D721Med (cell line): Measurements from ENCODE around the gene PCBP3.

ENCODE experiments used
- DNase-seq: peaks from one replicate; pipeline ENCODE4 v3.0.0; 2011; ENCODE audit warnings: low spot score; ENCODE audit not compliant: insufficient read length
- FAIRE-seq: peaks from 2 replicates; lab custom pipeline; 2011; peaks lifted over from hg19 to GRCh38; lab: Jason Lieb, UNC
- CTCF ChIP-seq: IDR thresholded peaks from 2 replicates; pipeline ENCODE4 v1.5.1; 2012; ENCODE audit warnings: mild to moderate bottlenecking, control low read depth; ENCODE audit not compliant: insufficient read depth; ENCODE audit errors: missing control alignments

PCBP3 gene

GRCh38 chr21:45724994-45725843, 81.7 kb downstream of the PCBP3 start:
- no peak for TF ChIP-seq CTCF
- no peak for FAIRE-seq

GRCh38 chr21:45725844-45726200, 82.3 kb downstream of the PCBP3 start:
- FAIRE-seq, result no peak
- TF ChIP-seq CTCF, result no peak
- no peak for DNase-seq

More at GRCh38 chr21:45724994-45725843, 81.7 kb downstream of the PCBP3 start:
- no peak for DNase-seq

GRCh38 chr21:45726438-45726837, 82.9 kb downstream of the PCBP3 start:
- DNase-seq (no peak), FAIRE-seq (no peak)
- TF ChIP-seq CTCF, result no peak

GRCh38 chr21:45727390-45727789, 83.9 kb downstream of the PCBP3 start:
- DNase-seq (no peak), FAIRE-seq (no peak)
- TF ChIP-seq CTCF, result no peak

GRCh38 chr21:45735259-45736000, 91.9 kb downstream of the PCBP3 start:
- DNase-seq (no peak), FAIRE-seq (no peak)
- no peak for TF ChIP-seq CTCF

GRCh38 chr21:45736042-45736689, 92.6 kb downstream of the PCBP3 start:
- TF ChIP-seq CTCF, result no peak
- FAIRE-seq (no peak), DNase-seq (no peak)
